ENCODE data around the gene SLC22A16. TPM values are rescaled to one million over a fixed set of nuclear protein-coding genes. Genes with fewer than 3 reads are reported as not detected.
A peak's percentile ranks its signal among the peaks of the same experiment; 100 is the strongest.

The SLC22A16 gene, protein sequence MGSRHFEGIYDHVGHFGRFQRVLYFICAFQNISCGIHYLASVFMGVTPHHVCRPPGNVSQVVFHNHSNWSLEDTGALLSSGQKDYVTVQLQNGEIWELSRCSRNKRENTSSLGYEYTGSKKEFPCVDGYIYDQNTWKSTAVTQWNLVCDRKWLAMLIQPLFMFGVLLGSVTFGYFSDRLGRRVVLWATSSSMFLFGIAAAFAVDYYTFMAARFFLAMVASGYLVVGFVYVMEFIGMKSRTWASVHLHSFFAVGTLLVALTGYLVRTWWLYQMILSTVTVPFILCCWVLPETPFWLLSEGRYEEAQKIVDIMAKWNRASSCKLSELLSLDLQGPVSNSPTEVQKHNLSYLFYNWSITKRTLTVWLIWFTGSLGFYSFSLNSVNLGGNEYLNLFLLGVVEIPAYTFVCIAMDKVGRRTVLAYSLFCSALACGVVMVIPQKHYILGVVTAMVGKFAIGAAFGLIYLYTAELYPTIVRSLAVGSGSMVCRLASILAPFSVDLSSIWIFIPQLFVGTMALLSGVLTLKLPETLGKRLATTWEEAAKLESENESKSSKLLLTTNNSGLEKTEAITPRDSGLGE
- total RNA-seq (2021; ENCODE audit: unreplicated experiment) (not detected), Bru-seq, nascent RNA (percentile 6 among the genes with signal in this experiment), BruChase-seq, experiment 1, labeled RNA remaining after a 6-hour chase (percentile 8 among the genes with signal in this experiment), BruChase-seq, experiment 2, labeled RNA remaining after a 2-hour chase (percentile 13 among the genes with signal in this experiment)
- polyA plus RNA-seq (2012) = not detected in 2 replicates
- long read RNA-seq = 0 reads

DNA sequence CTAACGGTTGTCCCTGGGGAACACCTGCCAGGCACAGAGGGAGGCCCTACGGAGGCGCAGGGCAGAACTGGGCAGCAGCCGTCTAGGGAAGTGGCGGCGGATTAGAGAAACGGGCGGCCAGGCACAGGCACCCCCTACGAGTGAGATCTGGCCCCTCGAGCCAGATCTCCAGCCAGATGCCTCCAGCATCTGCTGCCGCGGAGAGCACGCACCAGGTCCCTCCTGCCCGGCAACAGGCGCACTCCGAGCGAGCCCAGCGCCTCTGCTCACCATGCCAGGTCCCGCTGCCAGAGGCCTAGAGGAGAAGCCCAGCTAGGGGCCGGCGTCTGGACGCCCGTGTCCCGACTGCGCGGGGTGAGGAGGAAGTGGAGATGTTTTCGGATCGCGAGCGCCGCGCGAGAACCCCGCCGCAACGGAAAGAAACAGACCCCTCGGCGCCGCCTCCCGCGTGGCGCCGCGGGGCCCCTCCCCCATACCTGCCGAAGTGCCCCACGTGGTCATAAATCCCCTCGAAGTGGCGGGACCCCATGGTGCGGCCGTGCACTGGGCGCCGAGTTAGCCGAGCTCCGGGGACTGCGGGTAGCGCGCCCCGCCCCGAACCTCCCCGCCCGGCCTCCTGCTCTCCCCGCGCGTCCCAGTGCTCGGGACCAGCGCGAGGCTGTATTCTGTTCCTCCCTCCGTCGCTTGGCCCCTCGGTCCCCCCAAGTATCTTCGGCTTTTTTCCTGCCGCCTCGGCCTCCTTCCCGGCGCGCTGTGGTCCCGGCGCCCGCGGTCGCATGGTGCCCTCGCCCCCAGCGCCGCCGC lies at the start of gene SLC22A16:
Gene SLC22A16 (minus strand): TSS at position 568 of the 804 bp plus-strand sequence. CDS start 39 bp downstream, at position 529.
- intact Hi-C loops (cut with micrococcal nuclease) = no loop called here

More for the DNA sequence above, at the start of gene SLC22A16:
- Histone ChIP-seq H3K4me3 (replicated peaks in 1 of 2; ENCODE audit: low read depth in 1 of 2, low read length in 2 of 2) (no peak within 1 kb of the TSS), H3K27me3 (ENCODE audit: insufficient read depth, low read length) (no peaks in the 10 kb centered on the region; the same call in 1 of the 2 replicates), H3K27ac (ENCODE audit: low read depth, low read length) (no peak within 1 kb of the TSS), H2AFZ (ENCODE audit: low read depth, low read length, poor library complexity, severe bottlenecking) (no peak within 1 kb of the TSS), H3K4me2 (ENCODE audit: low read length) (no peak within 1 kb of the TSS), H3K9me2 (ENCODE audit: insufficient read depth) (no peaks in the 10 kb centered on the region), H3K36me3 (ENCODE audit: control insufficient read depth in 1 of 2, insufficient read depth in 2 of 2, low read length in 2 of 2) (no peaks in the 10 kb centered on the region), H3K9ac (ENCODE audit: low read length) (no peak within 1 kb of the TSS), H3K79me2 (ENCODE audit: insufficient read depth, low read length) (no peaks in the 10 kb centered on the region), H3K9me3 (ENCODE audit: control insufficient read depth in 1 of 2, insufficient read depth in 1 of 2, low read depth in 1 of 2, low read length in 2 of 2) (no peaks in the 10 kb centered on the region), H4K20me1 (ENCODE audit: insufficient read depth) (no peaks in the 10 kb centered on the region), H3K4me1 (ENCODE audit: control insufficient read depth in 1 of 2, insufficient read depth in 2 of 2, low read length in 2 of 2) (no peaks in the 10 kb centered on the region)
- ChIA-PET RAD21 (ENCODE audit: low non-redundant PET in 1 of 2, low total read pairs in 2 of 2, uncharacterized antibody in 2 of 2, unreplicated experiment in 2 of 2) (no interaction called here), CTCF (no interaction called here), POLR2A (no interaction called here)
- DNase-seq (ENCODE audit: low read depth, low spot score) (no peak), ATAC-seq (no peak)
- TF ChIP-seq ZNF274 (IDR thresholded peaks at IDR 0.05; ENCODE audit: low read depth, low read length) (no peak), CEBPB (IDR thresholded peaks at IDR 0.05; ENCODE audit: low read depth) (no peak), SIN3A (IDR thresholded peaks at IDR 0.05; ENCODE audit: low read depth) (no peak), RAD21 (IDR thresholded peaks at IDR 0.05; ENCODE audit: low read depth) (no peak), SRF (IDR thresholded peaks at IDR 0.05; ENCODE audit: low read depth) (no peak), FOSL1 (IDR thresholded peaks at IDR 0.05; ENCODE audit: low read depth) (no peak), SP1 (IDR thresholded peaks at IDR 0.05; ENCODE audit: low read depth) (no peak), POLR2A (IDR thresholded peaks at IDR 0.05; ENCODE audit: borderline replicate concordance, extremely low read depth, insufficient read depth, insufficient read length) (no peak), EZH2 (IDR thresholded peaks at IDR 0.05) (no peak)
- TF ChIP-seq, protein P1, sequence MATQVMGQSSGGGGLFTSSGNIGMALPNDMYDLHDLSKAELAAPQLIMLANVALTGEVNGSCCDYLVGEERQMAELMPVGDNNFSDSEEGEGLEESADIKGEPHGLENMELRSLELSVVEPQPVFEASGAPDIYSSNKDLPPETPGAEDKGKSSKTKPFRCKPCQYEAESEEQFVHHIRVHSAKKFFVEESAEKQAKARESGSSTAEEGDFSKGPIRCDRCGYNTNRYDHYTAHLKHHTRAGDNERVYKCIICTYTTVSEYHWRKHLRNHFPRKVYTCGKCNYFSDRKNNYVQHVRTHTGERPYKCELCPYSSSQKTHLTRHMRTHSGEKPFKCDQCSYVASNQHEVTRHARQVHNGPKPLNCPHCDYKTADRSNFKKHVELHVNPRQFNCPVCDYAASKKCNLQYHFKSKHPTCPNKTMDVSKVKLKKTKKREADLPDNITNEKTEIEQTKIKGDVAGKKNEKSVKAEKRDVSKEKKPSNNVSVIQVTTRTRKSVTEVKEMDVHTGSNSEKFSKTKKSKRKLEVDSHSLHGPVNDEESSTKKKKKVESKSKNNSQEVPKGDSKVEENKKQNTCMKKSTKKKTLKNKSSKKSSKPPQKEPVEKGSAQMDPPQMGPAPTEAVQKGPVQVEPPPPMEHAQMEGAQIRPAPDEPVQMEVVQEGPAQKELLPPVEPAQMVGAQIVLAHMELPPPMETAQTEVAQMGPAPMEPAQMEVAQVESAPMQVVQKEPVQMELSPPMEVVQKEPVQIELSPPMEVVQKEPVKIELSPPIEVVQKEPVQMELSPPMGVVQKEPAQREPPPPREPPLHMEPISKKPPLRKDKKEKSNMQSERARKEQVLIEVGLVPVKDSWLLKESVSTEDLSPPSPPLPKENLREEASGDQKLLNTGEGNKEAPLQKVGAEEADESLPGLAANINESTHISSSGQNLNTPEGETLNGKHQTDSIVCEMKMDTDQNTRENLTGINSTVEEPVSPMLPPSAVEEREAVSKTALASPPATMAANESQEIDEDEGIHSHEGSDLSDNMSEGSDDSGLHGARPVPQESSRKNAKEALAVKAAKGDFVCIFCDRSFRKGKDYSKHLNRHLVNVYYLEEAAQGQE (IDR thresholded peaks at IDR 0.05; ENCODE audit: low read depth) = no peak
- TF ChIP-seq, protein P2, sequence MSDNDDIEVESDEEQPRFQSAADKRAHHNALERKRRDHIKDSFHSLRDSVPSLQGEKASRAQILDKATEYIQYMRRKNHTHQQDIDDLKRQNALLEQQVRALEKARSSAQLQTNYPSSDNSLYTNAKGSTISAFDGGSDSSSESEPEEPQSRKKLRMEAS (IDR thresholded peaks at IDR 0.05) = no peak
- BruUV-seq (replicated peaks) = no TSS peak

Data from HCT116 (cell line).